HG02970 (cell line): ENCODE data around the gene CST11.

Source experiments
- ATAC-seq: cut with Tn5 transposase; IDR thresholded peaks from one replicate; pipeline ENCODE4 v1.9.1; 2021; ENCODE audit warnings: mild to moderate bottlenecking, moderate library complexity, moderate number of reproducible peaks; ENCODE audit not compliant: unreplicated experiment, low FRiP score

The CST11 gene

DNA sequence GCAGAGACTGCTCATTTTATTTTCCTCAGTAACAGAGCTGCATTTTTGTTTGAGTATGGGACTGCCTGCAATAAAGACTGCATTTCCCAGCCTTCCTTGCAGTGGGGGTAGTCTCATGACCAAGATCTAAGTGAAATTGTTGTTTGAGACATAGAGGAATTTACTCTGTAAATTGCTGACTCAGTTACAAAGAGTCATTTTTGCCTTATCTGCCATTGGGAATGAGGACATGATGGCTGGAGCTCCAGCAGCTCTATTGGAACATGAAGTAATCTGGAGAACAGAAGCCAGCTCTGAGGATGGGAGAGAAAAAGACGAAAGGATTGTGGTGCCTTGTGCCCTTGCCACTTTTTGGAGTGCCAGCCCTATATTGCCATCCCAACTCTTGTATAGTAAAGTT is 2.1 kb upstream of the CST11 start:
- no peak for ATAC-seq

DNA sequence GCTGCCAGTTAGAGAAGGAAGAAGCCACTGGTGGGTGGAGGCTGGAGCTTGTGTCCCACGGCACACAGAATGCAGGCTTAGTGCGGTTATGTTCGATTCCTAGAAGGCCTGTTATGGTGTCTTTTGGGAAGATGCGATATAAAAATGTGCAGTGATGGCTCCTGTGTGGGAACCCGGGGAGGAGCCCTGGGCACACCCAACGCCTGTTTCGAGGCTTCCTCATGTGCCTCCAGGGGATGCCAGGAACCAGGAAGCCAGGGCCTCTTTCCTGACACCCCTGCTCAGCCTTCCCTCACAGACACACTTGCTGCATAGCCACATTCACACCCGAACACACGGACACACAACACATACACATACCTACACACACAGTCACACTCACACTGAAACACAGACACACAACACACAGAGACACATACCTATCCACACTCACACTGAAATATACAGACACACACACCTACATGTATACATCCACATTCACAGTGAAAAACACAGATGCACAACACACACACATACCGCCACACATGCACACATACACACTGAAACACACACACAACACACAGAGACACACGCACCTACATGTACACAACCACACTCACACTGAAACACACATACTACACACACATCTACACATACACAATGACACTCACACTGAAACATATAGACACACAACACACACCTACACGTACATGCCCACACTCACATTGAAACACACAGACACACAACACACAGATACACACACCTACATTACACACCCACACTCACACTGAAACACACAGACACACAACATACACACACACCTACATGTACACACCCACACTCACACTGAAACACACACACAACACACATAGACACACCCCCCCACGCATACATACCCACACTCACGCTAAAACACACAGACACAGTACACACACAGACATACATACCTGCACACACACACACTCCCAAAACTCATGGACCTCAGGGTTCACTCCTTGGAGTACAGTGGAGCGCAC is 1.2 kb upstream of the CST11 start:
- no peak for ATAC-seq

GRCh38 chr20:23451956-23452487 is 654 bp downstream of the CST11 start:
- ATAC-seq: no peak

GRCh38 chr20:23450877-23451276 is 1.8 kb downstream of the CST11 start:
- no peak for ATAC-seq

GRCh38 chr20:23449421-23449820 is 3.3 kb downstream of the CST11 start:
- ATAC-seq: no peak

GRCh38 chr20:23448167-23448566 is 4.5 kb downstream of the CST11 start:
- no peak for ATAC-seq

- no peak for ATAC-seq
These were observed 6.2 kb downstream of the CST11 start for GRCh38 chr20:23446505-23446904.

DNA sequence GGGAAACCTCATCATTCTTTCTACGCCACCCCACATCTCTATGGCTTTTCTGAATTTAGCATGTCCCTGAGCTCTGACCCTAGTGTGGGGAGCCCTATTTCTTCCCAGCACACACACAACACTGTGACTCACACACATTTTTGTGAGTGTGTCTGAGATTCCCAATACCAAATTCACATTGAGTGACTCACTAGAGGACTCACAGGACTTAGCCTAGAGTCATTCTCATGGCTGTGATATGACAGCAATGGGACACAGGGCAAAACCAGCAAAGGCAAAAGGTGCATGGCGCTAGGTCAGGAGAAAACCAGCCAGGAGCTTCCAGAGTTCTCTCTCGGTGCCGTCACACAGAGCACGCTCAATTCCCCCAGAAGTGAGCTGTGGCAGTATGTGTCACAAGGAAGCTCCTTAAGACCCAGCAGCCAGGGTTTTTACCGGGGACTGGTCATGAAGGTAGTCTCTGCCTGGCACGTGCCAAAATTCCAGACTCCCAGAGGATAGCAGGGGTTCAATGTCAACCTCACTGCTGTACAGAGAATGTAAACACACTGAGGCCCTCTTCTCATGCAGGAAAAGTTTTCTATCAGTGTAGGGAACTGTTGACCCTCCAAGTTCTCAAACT is 7.0 kb downstream of the CST11 start:
- ATAC-seq: no peak

DNA sequence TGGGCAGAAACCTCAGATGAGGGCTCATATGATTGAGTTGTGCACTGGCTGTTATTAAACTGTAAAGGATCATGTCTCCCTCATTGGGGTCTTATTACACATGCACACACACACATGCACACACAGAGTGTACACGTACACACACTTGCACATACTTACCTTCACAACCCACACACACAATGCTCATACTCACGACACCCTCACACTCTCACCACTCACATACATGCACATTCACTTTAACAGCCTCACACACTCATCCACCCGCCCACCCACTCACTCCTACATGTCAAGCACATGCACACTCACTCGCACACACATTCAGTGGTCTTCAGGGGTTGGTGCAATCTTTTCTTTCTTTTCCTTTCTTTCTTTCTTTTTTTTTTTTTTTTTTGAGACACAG is 7.8 kb downstream of the CST11 start:
- ATAC-seq: no peak

DNA sequence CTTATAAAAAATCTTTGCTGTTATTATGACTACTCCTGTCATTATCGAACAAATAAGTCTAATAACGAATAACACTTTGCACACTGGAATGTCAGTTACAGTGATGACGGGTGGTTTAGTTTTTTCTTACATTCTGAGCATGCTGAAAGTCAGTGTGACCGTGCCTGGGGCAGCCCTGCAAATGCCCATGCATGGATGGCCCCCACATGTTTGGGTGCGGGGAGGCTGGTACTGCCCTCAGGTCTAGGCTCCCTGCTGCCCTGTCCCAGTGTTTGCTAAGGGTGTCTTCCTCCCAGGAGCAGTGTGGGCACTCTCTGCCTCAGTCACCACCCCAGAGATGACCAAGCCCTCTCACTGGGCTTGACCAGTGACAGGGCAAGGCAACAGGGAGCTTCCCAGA is 10.2 kb downstream of the CST11 start:
- no peak for ATAC-seq

GRCh38 chr20:23441850-23442313 is 10.8 kb downstream of the CST11 start:
- ATAC-seq: no peak

- no peak for ATAC-seq
These were observed 12.7 kb downstream of the CST11 start for GRCh38 chr20:23440004-23440403.

GRCh38 chr20:23438661-23439060 is 14.0 kb downstream of the CST11 start:
- no peak for ATAC-seq

DNA sequence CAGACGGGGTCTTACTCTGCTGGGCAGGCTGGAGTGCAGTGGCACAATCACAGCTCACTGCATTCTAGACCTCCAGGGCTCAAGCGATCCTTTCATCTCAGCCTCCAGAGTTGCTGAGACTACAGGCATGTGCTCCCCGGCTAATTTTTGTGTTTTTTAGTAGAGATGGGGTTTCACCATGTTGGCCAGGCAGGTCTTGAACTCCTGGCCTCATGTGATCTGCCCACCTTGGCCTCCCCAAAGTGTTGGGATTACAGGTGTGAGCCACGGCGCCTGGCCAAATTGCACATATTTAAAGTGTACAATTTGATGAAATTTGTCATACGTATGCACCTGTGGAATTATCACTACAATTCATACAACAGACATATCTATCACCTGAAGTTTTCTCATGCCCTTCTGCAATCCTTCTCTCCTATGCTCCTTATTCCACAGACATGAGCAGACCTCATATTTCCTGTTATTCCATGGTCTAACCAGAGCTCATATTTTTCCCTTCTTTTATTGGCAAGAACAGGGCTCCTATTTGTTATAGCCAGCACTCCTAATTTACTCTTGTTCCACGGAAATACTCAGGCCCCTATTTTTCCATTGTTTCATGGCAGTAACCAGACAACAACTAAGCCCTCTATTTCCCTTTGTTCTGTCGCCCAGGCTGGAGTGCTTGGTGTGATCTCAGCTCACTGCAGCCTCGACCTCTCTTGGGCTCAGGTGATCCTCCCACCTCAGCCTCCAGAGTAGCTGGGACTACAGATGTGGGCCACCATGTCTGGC is 15.4 kb downstream of the CST11 start:
- no peak for ATAC-seq

- no peak for ATAC-seq
These were observed 16.0 kb downstream of the CST11 start for GRCh38 chr20:23436681-23437080.

DNA sequence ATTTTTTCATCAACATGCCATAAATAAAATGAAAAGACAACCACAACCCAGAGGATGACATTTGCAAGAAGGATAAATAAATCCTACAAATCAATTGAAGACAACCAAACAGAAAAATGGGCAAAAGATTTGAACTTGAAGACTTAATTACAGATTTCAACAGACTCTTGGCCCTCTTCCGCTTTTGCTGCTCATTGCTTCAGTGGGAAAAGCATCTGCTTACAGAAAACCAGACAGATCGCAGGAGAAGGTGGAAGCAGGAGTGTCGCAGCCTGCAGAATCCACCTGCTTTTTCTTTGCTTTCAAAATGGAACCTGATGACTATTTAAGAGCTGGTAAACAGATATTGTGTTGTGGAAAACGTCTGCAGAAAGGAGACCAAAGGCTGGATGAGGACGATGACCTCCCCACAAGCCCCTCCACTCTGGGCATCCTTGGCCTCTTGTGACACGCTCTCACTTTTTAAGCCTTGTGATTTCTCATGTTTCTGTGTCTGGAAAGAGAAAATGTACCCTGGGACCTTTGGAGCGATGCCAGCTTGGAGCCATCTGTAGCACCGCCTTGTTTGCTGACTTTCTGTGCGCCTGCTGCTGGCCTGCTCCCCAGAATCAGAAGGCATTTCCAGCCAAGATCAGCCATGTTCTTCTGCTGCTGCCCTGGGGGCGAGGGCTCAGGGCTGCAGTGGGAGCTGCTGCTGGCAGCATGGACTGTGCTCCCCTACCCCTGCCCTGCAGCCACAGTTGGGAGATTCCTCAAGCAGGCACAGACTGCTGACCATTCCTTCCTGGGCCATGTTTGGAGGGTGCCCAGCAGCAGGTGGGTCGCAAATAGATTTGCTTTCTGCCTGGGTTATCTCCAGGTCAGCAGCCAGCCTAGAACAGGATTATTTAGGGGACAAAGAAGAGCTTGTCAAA is 16.8 kb downstream of the CST11 start:
- ATAC-seq: no peak

- ATAC-seq: no peak
These were observed 18.0 kb downstream of the CST11 start for GRCh38 chr20:23434521-23435313.

DNA sequence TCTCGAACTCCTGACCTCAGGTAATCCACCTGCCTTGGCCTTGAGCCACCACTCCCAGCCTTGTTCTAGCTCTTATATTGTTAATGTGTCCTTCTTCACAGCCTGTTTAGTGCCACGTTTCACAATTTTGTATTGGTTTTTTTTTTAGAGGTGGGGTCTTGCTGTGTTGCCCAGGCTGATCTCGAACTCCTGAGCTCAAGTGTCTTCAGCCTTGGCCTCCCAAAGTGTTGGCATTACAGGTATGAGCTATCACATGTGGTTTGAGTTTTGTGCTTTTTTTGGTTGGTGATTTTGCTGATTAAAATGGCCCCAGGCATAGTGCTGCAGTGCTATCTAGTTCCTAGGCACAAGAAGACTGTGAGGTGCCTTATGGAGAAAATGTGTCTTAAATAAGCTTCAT is 19.0 kb downstream of the CST11 start:
- ATAC-seq: no peak

- no peak for ATAC-seq
These were observed 27.5 kb downstream of the CST11 start for GRCh38 chr20:23425129-23425528.
